ENCODE results near the gene FLRT2.

Gene FLRT2

DNA sequence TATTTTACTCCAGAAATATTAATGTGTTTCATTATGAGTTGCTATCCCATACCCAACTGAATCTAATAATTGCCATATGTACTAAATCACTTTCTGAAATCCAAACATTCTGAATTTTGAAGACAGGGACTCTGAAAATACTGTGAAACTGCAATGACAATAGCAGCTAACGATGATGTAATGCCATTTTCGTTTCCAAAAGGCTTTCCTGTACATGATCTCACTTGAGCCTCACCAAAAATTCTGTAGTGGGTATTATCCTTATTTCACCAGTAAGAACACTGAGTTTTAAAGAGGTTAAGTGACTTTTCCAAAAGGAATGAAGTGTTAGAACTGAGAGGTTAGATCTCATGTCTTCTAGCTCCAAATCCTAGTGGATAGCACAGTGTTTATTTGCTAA, 133.3 kb downstream of the FLRT2 start:
- H3K27ac ChIP-seq (ENCODE audit: low read depth, low read length, poor library complexity, severe bottlenecking) = no peak overlapping the region
- H4K20me1 ChIP-seq (ENCODE audit: insufficient read depth, low read length) = no peaks in the 10 kb centered on the region
- no peak for TF ChIP-seq EZH2 (IDR thresholded peaks at IDR 0.05; ENCODE audit: borderline replicate concordance, low read length)
- TF ChIP-seq, protein P1, sequence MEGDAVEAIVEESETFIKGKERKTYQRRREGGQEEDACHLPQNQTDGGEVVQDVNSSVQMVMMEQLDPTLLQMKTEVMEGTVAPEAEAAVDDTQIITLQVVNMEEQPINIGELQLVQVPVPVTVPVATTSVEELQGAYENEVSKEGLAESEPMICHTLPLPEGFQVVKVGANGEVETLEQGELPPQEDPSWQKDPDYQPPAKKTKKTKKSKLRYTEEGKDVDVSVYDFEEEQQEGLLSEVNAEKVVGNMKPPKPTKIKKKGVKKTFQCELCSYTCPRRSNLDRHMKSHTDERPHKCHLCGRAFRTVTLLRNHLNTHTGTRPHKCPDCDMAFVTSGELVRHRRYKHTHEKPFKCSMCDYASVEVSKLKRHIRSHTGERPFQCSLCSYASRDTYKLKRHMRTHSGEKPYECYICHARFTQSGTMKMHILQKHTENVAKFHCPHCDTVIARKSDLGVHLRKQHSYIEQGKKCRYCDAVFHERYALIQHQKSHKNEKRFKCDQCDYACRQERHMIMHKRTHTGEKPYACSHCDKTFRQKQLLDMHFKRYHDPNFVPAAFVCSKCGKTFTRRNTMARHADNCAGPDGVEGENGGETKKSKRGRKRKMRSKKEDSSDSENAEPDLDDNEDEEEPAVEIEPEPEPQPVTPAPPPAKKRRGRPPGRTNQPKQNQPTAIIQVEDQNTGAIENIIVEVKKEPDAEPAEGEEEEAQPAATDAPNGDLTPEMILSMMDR (IDR thresholded peaks at IDR 0.05; ENCODE audit: low read length) = no peak
- H3K27me3 ChIP-seq (ENCODE audit: insufficient read depth, low read length) = no peaks in the 10 kb centered on the region
- no peaks in the 10 kb centered on the region for H3K36me3 ChIP-seq (ENCODE audit: insufficient read depth, low read length)
- no peaks in the 10 kb centered on the region for H3K9me2 ChIP-seq (ENCODE audit: low read depth, low read length)
- no peak overlapping the region for H2AFZ ChIP-seq (ENCODE audit: low read length)
- H3K9me3 ChIP-seq (ENCODE audit: low read length) = no peaks in the 10 kb centered on the region
- no peaks in the 10 kb centered on the region for H3K4me1 ChIP-seq (ENCODE audit: insufficient read depth, low read length, severe bottlenecking)
- H3K9ac ChIP-seq (ENCODE audit: low read length) = no peak overlapping the region
- no peak overlapping the region for H3K4me3 ChIP-seq (ENCODE audit: low read depth, low read length, poor library complexity, severe bottlenecking)
- no peaks in the 10 kb centered on the region for H3K79me2 ChIP-seq (ENCODE audit: insufficient read depth, low read length)
- H3K4me2 ChIP-seq (ENCODE audit: low read length) = no peak overlapping the region
- no peaks in the 10 kb centered on the region for H3F3A ChIP-seq (ENCODE audit: insufficient read depth, low read length)

GRCh38 chr14:85663667-85664066, 133.7 kb downstream of the FLRT2 start:
- TF ChIP-seq EZH2 (IDR thresholded peaks at IDR 0.05; ENCODE audit: borderline replicate concordance, low read length) = no peak
- TF ChIP-seq, protein P1 (IDR thresholded peaks at IDR 0.05; ENCODE audit: low read length) = no peak
- no peak overlapping the region for H2AFZ ChIP-seq (ENCODE audit: low read length)
- H3K9ac ChIP-seq (ENCODE audit: low read length) = no peak overlapping the region
- H3K36me3 ChIP-seq (ENCODE audit: insufficient read depth, low read length) = no peaks in the 10 kb centered on the region
- no peak overlapping the region for H3K4me2 ChIP-seq (ENCODE audit: low read length)
- no peaks in the 10 kb centered on the region for H3K79me2 ChIP-seq (ENCODE audit: insufficient read depth, low read length)
- no peak overlapping the region for H3K27ac ChIP-seq (ENCODE audit: low read depth, low read length, poor library complexity, severe bottlenecking)
- H4K20me1 ChIP-seq (ENCODE audit: insufficient read depth, low read length) = no peaks in the 10 kb centered on the region
- no peaks in the 10 kb centered on the region for H3K9me2 ChIP-seq (ENCODE audit: low read depth, low read length)
- H3K4me1 ChIP-seq (ENCODE audit: insufficient read depth, low read length, severe bottlenecking) = no peaks in the 10 kb centered on the region
- H3K27me3 ChIP-seq (ENCODE audit: insufficient read depth, low read length) = no peaks in the 10 kb centered on the region
- H3K9me3 ChIP-seq (ENCODE audit: low read length) = no peaks in the 10 kb centered on the region
- no peaks in the 10 kb centered on the region for H3F3A ChIP-seq (ENCODE audit: insufficient read depth, low read length)
- H3K4me3 ChIP-seq (ENCODE audit: low read depth, low read length, poor library complexity, severe bottlenecking) = no peak overlapping the region

DNA sequence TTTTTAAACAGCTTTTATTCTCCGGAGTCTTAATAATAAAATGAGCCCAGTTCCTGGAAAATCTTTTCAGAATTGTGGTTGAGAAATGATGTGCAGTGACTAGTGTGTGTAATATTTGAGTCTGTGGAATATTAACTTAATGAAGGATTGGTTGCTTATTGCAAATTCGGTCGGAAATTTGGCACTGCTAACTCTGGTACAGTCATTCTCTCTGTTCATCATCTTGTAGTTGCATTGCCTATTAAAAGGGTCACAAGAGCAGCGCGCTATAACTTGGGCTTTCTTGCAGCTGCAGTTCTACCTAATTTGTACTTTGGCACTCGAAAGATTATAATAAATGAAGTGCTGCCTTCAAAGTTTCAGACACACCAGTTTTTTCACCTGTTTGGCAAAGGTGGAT, 146.0 kb downstream of the FLRT2 start:
- no peak overlapping the region for H2AFZ ChIP-seq (ENCODE audit: low read length)
- no peaks in the 10 kb centered on the region for H3K36me3 ChIP-seq (ENCODE audit: insufficient read depth, low read length)
- no peaks in the 10 kb centered on the region for H4K20me1 ChIP-seq (ENCODE audit: insufficient read depth, low read length)
- H3K9me2 ChIP-seq (ENCODE audit: low read depth, low read length) = no peaks in the 10 kb centered on the region
- no peaks in the 10 kb centered on the region for H3K79me2 ChIP-seq (ENCODE audit: insufficient read depth, low read length)
- H3K27ac ChIP-seq (ENCODE audit: low read depth, low read length, poor library complexity, severe bottlenecking) = no peak overlapping the region
- H3F3A ChIP-seq (ENCODE audit: insufficient read depth, low read length) = no peaks in the 10 kb centered on the region
- TF ChIP-seq EZH2 (IDR thresholded peaks at IDR 0.05; ENCODE audit: borderline replicate concordance, low read length) = no peak
- TF ChIP-seq, protein P1 (IDR thresholded peaks at IDR 0.05; ENCODE audit: low read length) = no peak
- H3K9me3 ChIP-seq (ENCODE audit: low read length) = no peaks in the 10 kb centered on the region
- H3K4me1 ChIP-seq (ENCODE audit: insufficient read depth, low read length, severe bottlenecking) = no peaks in the 10 kb centered on the region
- H3K4me3 ChIP-seq (ENCODE audit: low read depth, low read length, poor library complexity, severe bottlenecking) = no peak overlapping the region
- H3K4me2 ChIP-seq (ENCODE audit: low read length) = no peak overlapping the region
- no peak overlapping the region for H3K9ac ChIP-seq (ENCODE audit: low read length)
- H3K27me3 ChIP-seq (ENCODE audit: insufficient read depth, low read length) = no peaks in the 10 kb centered on the region
